Fibroblast of the aortic adventitia (primary cell): ENCODE results near the gene LHX6. TPM values are rescaled to one million over a fixed set of nuclear protein-coding genes. Genes with fewer than 3 reads are reported as not detected.

Experiments used
- DNase-seq: peaks from one replicate; pipeline ENCODE4 v3.0.0-alpha.2; 2010; ENCODE audit warnings: low read depth
- H3K4me3 ChIP-seq: 2 replicates; pipeline ENCODE4 v1.5.1; 2011; ENCODE audit warnings: low read depth, mild to moderate bottlenecking, control low read depth, low read length, moderate library complexity
- total RNA-seq: library from RNA; depleted of rRNA; stranded (reverse); fragments of >200 nt; gene quantifications from 2 replicates; pipeline ENCODE4 v1.2.3, GENCODE V29; 2012; ENCODE audit warnings: low replicate concordance
- TF ChIP-seq, protein P1 (sequence below): IDR thresholded peaks from 2 replicates; pipeline ENCODE4 v1.5.1; 2011; ENCODE audit warnings: mild to moderate bottlenecking, low read length, control low read depth, inconsistent platforms; ENCODE audit not compliant: insufficient read depth

The LHX6 gene
- total RNA-seq, 1 donor: not detected

- DNase-seq: no peak
- TF ChIP-seq, protein P1, sequence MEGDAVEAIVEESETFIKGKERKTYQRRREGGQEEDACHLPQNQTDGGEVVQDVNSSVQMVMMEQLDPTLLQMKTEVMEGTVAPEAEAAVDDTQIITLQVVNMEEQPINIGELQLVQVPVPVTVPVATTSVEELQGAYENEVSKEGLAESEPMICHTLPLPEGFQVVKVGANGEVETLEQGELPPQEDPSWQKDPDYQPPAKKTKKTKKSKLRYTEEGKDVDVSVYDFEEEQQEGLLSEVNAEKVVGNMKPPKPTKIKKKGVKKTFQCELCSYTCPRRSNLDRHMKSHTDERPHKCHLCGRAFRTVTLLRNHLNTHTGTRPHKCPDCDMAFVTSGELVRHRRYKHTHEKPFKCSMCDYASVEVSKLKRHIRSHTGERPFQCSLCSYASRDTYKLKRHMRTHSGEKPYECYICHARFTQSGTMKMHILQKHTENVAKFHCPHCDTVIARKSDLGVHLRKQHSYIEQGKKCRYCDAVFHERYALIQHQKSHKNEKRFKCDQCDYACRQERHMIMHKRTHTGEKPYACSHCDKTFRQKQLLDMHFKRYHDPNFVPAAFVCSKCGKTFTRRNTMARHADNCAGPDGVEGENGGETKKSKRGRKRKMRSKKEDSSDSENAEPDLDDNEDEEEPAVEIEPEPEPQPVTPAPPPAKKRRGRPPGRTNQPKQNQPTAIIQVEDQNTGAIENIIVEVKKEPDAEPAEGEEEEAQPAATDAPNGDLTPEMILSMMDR: no peak
- H3K4me3 ChIP-seq: no peak overlapping the region
Measured at GRCh38 chr9:122254761-122255160, 26.0 kb upstream of the LHX6 start.

- TF ChIP-seq, protein P1: no peak
- DNase-seq: no peak
- no peak overlapping the region for H3K4me3 ChIP-seq
Measured at GRCh38 chr9:122252796-122253195, 24.0 kb upstream of the LHX6 start.

DNA sequence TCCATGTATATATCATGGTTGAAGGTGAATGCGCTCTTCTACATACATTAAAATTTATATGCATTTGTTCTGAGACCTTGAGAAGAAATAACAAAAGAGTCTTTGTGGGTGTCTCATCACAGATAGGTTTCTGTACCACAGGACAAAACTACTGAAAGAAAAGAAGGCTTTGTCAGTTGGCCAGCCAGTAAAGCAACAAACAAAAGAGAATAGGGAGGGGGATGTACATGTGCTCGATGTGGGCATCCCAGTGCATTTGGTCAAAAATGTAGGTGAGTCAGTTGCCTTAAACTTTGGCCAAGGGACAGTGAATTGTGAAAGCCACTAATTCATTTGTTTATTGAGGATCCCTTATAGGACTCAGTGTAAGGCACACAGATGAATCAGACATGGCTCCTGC, 22.6 kb upstream of the LHX6 start:
- no peak overlapping the region for H3K4me3 ChIP-seq
- TF ChIP-seq, protein P1: no peak
- no peak for DNase-seq

DNA sequence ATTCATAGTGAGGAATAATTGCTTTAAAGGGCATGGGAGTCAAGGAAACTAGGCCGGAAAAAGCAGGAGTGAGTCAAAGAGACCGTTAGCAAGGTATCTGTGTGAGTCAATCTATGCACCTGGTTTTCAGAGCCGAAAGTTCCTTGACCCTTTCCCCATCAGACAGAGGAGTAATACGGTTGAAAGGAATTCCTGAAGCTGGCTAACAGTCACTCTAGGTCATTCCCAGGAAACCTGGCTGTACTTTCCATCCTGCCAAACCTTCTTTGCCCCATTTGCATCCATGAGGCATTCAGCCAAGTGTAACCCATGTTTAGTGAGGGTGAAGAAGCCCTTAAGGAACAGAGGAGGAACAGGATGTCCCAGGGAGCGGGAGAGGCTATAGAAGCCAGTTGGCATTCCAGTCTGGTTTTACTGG, 19.7 kb upstream of the LHX6 start:
- DNase-seq: no peak
- TF ChIP-seq, protein P1: no peak

GRCh38 chr9:122246666-122247065, 17.9 kb upstream of the LHX6 start:
- no peak overlapping the region for H3K4me3 ChIP-seq
- TF ChIP-seq, protein P1: no peak
- no peak for DNase-seq

More for the DNA sequence above, 19.7 kb upstream of the LHX6 start:
- no peak overlapping the region for H3K4me3 ChIP-seq

- H3K4me3 ChIP-seq: no peak overlapping the region
- TF ChIP-seq, protein P1: no peak
- DNase-seq: no peak
Measured at GRCh38 chr9:122244349-122244748, 15.6 kb upstream of the LHX6 start.

DNA sequence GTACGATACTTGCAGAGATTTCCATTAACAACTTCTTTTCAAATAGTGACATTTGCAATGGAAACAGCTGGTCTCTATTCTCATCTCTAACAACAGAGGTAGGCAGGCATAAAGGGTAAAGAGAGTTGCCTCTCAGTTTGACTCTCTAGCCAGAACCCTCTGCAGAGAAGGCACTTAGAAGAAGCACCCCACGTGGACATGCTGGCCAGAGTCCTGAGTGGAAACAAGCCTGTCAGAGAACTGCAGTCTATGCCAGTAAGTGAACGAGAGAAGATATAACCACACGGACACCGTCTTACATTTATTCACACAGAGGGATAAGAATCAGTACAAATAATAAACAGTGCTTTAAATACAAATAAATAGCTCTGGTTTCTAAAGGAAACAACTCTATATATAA, 11.0 kb upstream of the LHX6 start:
- no peak overlapping the region for H3K4me3 ChIP-seq
- TF ChIP-seq, protein P1: no peak
- no peak for DNase-seq
